Colonic mucosa (tissue), 4 donors: ENCODE measurements around the gene RGS17. TPM values are rescaled to one million over a fixed set of nuclear protein-coding genes. Genes with fewer than 3 reads are reported as not detected.

Source experiments
- DNase-seq: peaks from one replicate; pipeline ENCODE4 v3.0.0-alpha.2; 2020
- H3K27ac ChIP-seq: fragments of 200-600 bp; one replicate; pipeline ENCODE4 v1.8.0; 2021
- H3K27me3 ChIP-seq: fragments of 200-600 bp; one replicate; pipeline ENCODE4 v1.8.0; 2021
- H3K36me3 ChIP-seq: fragments of 200-600 bp; one replicate; pipeline ENCODE4 v1.8.0; 2021
- H3K4me1 ChIP-seq: fragments of 200-600 bp; one replicate; pipeline ENCODE4 v1.8.0; 2021; ENCODE audit warnings: mild to moderate bottlenecking
- H3K4me3 ChIP-seq: fragments of 200-600 bp; one replicate; pipeline ENCODE4 v1.8.0; 2021
- H3K9ac ChIP-seq, 2 donors: one replicate each; pipeline ENCODE4 v1.7.0; 2013; ENCODE audit warnings: control low read depth in 2 of 2, low read depth in 2 of 2, low read length in 2 of 2
- H3K9me3 ChIP-seq: fragments of 200-600 bp; one replicate; pipeline ENCODE4 v1.8.0; 2021
- CTCF ChIP-seq: fragments of 200-600 bp; IDR thresholded peaks from one replicate; pipeline ENCODE4 v1.8.0; 2022; ENCODE audit warnings: antibody characterized with exemption, mild to moderate bottlenecking
- intact Hi-C: fragments of 100-400 bp; cut with DNase I; formaldehyde crosslinking; loops from one replicate; pipeline ENCODE4 v1.14.1; 2022
- total RNA-seq, 2 donors: library from RNA; stranded (reverse); fragmentation: NEBNext Ultra II Directional in 1 of 2; extraction: Animal tissue kit (Norgen Biotek cat#: 25700) in 1 of 2; gene quantifications; one replicate each; pipeline ENCODE4 v1.2.1, GENCODE V29; 2021
- donor health status: healthy.
- donor health status: DM: no; HTN: no; CAD: no.
- donor health status: DM: no; HTN: no; CAD: no.

RGS17 gene
- total RNA-seq, 2 donors from 2014 or later = 0.25 to 0.53 TPM

GRCh38 chr6:152983637-152984512, 147.2 kb downstream of the RGS17 start:
- peak overlapping the region; percentile 77 to 95 for H3K9ac ChIP-seq
- no peak for TF ChIP-seq CTCF
- DNase-seq = peak; percentile 89
- peaks cover 7% of the 10 kb centered on the region for H3K4me1 ChIP-seq
- peak overlapping the region; percentile 96 for H3K27ac ChIP-seq
- H3K4me3 ChIP-seq = peak overlapping the region; percentile 97
- no peaks in the 10 kb centered on the region for H3K36me3 ChIP-seq
- H3K27me3 ChIP-seq = no peaks in the 10 kb centered on the region
- intact Hi-C loops = no loop called here
- H3K9me3 ChIP-seq = no peaks in the 10 kb centered on the region

- intact Hi-C loops = no loop called here
- peak; percentile 97 for DNase-seq
- H3K27me3 ChIP-seq = no peaks in the 10 kb centered on the region
Measured at GRCh38 chr6:152982904-152983636, 148.0 kb downstream of the RGS17 start, which contains the start of gene FBXO5. TSS of gene FBXO5 (minus strand) at chr6:152983041. CDS start at chr6:152982959, 82 bp downstream.

GRCh38 chr6:152981989-152982903, 148.8 kb downstream of the RGS17 start:
- TF ChIP-seq CTCF = no peak
- DNase-seq = peak; percentile 44
- Histone ChIP-seq H3K4me1 (peaks cover 7% of the 10 kb centered on the region), H3K9me3 (no peaks in the 10 kb centered on the region), H3K4me3 (peak overlapping the region; percentile 97), H3K36me3 (no peaks in the 10 kb centered on the region), H3K27ac (no peak overlapping the region), H3K27me3 (no peaks in the 10 kb centered on the region), H3K9ac (no peak overlapping the region)
- intact Hi-C loops = no loop called here

More at GRCh38 chr6:152982904-152983636, 148.0 kb downstream of the RGS17 start, which contains the start of gene FBXO5:
- peak within 1 kb of the TSS; percentile 97 for H3K4me3 ChIP-seq
- TF ChIP-seq CTCF = no peak
- H3K4me1 ChIP-seq = peaks cover 7% of the 10 kb centered on the region
- no peaks in the 10 kb centered on the region for H3K9me3 ChIP-seq
- H3K36me3 ChIP-seq = no peaks in the 10 kb centered on the region
- peak within 1 kb of the TSS; percentile 96 for H3K27ac ChIP-seq
- H3K9ac ChIP-seq = peak within 1 kb of the TSS; percentile 77 to 95

GRCh38 chr6:152981219-152981618, 149.9 kb downstream of the RGS17 start:
- H3K4me1 ChIP-seq = peaks cover 7% of the 10 kb centered on the region

More at GRCh38 chr6:152981219-152981618, 149.9 kb downstream of the RGS17 start:
- Histone ChIP-seq H3K9me3 (no peaks in the 10 kb centered on the region), H3K27me3 (no peaks in the 10 kb centered on the region), H3K9ac (no peak overlapping the region), H3K4me3 (no peak overlapping the region), H3K27ac (no peak overlapping the region), H3K36me3 (no peaks in the 10 kb centered on the region)
- DNase-seq = no peak
- no peak for TF ChIP-seq CTCF
- intact Hi-C loops = no loop called here
